Measurements from ENCODE around the gene MCOLN1. TPM values are rescaled to one million over a fixed set of nuclear protein-coding genes. Genes with fewer than 3 reads are reported as not detected.

The MCOLN1 gene
- polyA plus RNA-seq, 4 donors = 17.6 to 21.1 (median 18.8) TPM

DNA sequence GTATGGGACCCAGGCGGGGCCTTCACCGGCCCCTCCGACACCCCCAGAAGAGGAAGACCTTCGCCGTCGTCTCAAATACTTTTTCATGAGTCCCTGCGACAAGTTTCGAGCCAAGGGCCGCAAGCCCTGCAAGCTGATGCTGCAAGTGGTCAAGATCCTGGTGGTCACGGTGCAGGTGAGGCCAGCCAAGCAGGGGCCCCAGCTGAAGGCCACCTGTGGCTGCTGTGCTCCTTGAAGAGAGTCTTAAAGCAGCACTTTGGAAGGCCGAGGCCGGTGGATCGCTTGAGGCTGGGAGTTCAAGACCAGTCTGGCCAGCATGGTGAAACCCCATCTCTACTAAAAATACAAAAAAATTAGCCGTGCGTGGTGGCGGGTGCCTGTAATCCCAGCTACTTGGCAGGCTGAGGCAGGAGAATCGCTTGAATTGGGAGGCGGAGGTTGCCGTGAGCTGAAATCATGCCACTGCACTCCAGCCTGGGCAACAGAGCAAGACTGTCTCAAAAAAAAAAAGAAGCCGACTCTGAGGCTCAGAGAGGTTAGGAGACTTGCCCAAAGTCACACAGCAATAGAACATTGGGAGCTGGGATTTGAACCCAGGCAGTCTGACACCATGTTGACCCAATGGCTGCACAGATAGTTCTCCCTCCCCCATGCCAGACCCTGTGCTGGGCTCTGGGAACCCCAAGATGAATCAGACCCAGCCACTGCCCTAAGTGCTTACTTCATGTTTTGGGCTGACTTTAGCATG, 2.7 kb downstream of the MCOLN1 start:
- no peak overlapping the region for H3K27ac ChIP-seq (ENCODE audit: low read depth in 1 of 3, low read length in 2 of 3)
- FAIRE-seq (no peak), DNase-seq (no peak)
- H3K36me3 ChIP-seq (ENCODE audit: control insufficient read depth in 3 of 3, insufficient read depth in 2 of 3, low read depth in 1 of 3, low read length in 3 of 3) = peaks cover 0 to 60% (median 0%) of the 10 kb centered on the region in 3 donors
- no peaks in the 10 kb centered on the region for H3K9me3 ChIP-seq (ENCODE audit: control insufficient read depth in 2 of 2, insufficient read depth in 1 of 2, low read depth in 1 of 2, low read length in 1 of 2)
- WGBS, 3 donors = 95 to 99% (median 96%) methylated on average over 20 of the region's 20 CpGs
- peaks cover 4 to 16% (median 7%) of the 10 kb centered on the region in 3 donors for H3K4me1 ChIP-seq (ENCODE audit: control insufficient read depth in 3 of 3, insufficient read depth in 2 of 3, low read depth in 1 of 3, low read length in 2 of 3)
- no peak overlapping the region for H3K4me3 ChIP-seq (ENCODE audit: low read depth in 1 of 3, low read length in 3 of 3)
- H3K27me3 ChIP-seq (ENCODE audit: control insufficient read depth in 3 of 3, insufficient read depth in 3 of 3, low read length in 3 of 3) = no peaks in the 10 kb centered on the region

DNA sequence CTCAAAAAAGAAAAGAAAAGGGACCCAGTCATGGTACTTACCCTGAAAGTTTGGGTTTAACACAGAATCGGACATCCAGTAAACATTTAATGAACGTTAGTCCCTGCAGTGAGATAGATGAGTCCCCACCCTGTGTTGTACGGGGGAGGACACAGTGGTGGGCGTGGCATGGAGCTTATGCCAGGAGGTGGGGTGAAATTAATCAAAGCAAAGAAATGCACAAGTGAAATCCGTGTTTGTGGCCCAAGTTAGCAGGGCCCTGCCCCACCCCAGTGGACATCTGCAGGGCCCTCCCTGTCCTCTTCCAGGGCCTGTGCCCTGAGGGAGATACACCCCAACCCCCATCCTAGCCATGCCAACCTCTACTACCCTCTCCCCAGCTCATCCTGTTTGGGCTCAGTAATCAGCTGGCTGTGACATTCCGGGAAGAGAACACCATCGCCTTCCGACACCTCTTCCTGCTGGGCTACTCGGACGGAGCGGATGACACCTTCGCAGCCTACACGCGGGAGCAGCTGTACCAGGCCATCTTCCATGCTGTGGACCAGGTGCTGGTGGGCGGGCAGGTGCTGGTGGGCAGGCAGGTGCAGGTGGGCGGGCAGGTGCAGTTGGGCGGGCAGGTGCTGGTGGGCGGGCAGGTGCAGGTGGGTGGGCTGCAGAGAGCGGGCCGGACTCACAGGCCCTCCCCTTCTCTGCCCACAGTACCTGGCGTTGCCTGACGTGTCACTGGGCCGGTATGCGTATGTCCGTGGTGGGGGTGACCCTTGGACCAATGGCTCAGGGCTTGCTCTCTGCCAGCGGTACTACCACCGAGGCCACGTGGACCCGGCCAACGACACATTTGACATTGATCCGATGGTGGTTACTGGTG, 3.9 kb downstream of the MCOLN1 start:
- H3K9me3 ChIP-seq (ENCODE audit: control insufficient read depth in 2 of 2, insufficient read depth in 1 of 2, low read depth in 1 of 2, low read length in 1 of 2) = no peaks in the 10 kb centered on the region
- no peak overlapping the region for H3K27ac ChIP-seq (ENCODE audit: low read depth in 1 of 3, low read length in 2 of 3)
- WGBS, 3 donors = 82 to 88% (median 85%) methylated on average over 25 to 31 of the region's 31 CpGs
- no peak for FAIRE-seq
- H3K4me3 ChIP-seq (ENCODE audit: low read depth in 1 of 3, low read length in 3 of 3) = no peak overlapping the region
- no peak for DNase-seq
- peaks cover 0 to 59% (median 0%) of the 10 kb centered on the region in 3 donors for H3K36me3 ChIP-seq (ENCODE audit: control insufficient read depth in 3 of 3, insufficient read depth in 2 of 3, low read depth in 1 of 3, low read length in 3 of 3)
- no peaks in the 10 kb centered on the region for H3K27me3 ChIP-seq (ENCODE audit: control insufficient read depth in 3 of 3, insufficient read depth in 3 of 3, low read length in 3 of 3)
- H3K4me1 ChIP-seq (ENCODE audit: control insufficient read depth in 3 of 3, insufficient read depth in 2 of 3, low read depth in 1 of 3, low read length in 2 of 3) = peaks cover 4 to 16% (median 7%) of the 10 kb centered on the region in 3 donors

DNA sequence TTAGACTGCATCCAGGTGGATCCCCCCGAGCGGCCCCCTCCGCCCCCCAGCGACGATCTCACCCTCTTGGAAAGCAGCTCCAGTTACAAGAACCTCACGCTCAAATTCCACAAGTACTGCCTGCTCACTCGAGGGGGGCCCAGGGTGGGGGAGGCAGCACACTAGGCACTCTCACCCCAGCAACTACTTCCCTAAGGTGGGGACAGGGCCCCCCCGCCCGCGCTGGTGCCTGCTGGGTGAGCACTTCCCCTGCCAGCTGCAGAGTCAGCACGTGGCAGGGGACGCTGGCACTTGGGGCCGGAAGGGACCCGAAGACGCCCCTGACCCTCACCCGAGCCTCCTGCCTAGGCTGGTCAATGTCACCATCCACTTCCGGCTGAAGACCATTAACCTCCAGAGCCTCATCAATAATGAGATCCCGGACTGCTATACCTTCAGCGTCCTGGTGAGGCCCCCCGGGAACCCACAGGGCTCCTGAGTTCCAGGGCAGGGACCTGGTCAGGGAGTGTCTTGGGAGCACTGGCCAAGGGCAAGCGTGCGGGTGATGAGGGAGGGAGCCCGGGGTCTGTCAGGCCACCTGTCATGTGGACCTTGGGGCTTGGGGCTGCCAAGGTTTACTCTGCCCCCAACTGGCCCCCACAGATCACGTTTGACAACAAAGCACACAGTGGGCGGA, 5.2 kb downstream of the MCOLN1 start:
- Histone ChIP-seq H3K4me3 (ENCODE audit: low read depth in 1 of 3, low read length in 3 of 3) (no peak overlapping the region), H3K4me1 (ENCODE audit: control insufficient read depth in 3 of 3, insufficient read depth in 2 of 3, low read depth in 1 of 3, low read length in 2 of 3) (peaks cover 4 to 9% (median 5%) of the 10 kb centered on the region in 3 donors), H3K36me3 (ENCODE audit: control insufficient read depth in 3 of 3, insufficient read depth in 2 of 3, low read depth in 1 of 3, low read length in 3 of 3) (peaks cover 0 to 68% (median 0%) of the 10 kb centered on the region in 3 donors), H3K27ac (ENCODE audit: low read depth in 1 of 3, low read length in 2 of 3) (no peak overlapping the region), H3K27me3 (ENCODE audit: control insufficient read depth in 3 of 3, insufficient read depth in 3 of 3, low read length in 3 of 3) (no peaks in the 10 kb centered on the region), H3K9me3 (ENCODE audit: control insufficient read depth in 2 of 2, insufficient read depth in 1 of 2, low read depth in 1 of 2, low read length in 1 of 2) (no peaks in the 10 kb centered on the region)
- 80 to 89% (median 84%) methylated on average over 24 to 25 of the region's 25 CpGs for WGBS, 3 donors
- FAIRE-seq (no peak), DNase-seq (no peak)

DNA sequence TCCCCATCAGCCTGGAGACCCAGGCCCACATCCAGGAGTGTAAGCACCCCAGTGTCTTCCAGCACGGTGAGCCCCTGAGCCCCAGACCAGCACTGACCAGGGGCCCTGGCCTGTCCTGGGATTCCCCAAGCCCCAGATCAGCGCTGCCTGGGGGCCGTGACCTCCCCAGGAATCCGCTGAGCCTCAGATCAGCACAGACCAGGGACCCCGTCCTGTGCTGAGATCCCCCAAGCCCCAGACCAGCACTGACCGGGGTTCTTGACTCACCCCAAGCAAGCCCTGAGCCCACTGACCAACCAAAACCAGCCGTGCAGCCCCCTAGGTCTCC, 5.7 kb downstream of the MCOLN1 start:
- no peak for FAIRE-seq
- no peaks in the 10 kb centered on the region for H3K9me3 ChIP-seq (ENCODE audit: control insufficient read depth in 2 of 2, insufficient read depth in 1 of 2, low read depth in 1 of 2, low read length in 1 of 2)
- DNase-seq = no peak
- peaks cover 3 to 5% (median 3%) of the 10 kb centered on the region in 3 donors for H3K4me1 ChIP-seq (ENCODE audit: control insufficient read depth in 3 of 3, insufficient read depth in 2 of 3, low read depth in 1 of 3, low read length in 2 of 3)
- H3K36me3 ChIP-seq (ENCODE audit: control insufficient read depth in 3 of 3, insufficient read depth in 2 of 3, low read depth in 1 of 3, low read length in 3 of 3) = peaks cover 0 to 72% (median 0%) of the 10 kb centered on the region in 3 donors
- H3K4me3 ChIP-seq (ENCODE audit: low read depth in 1 of 3, low read length in 3 of 3) = no peak overlapping the region
- no peak overlapping the region for H3K27ac ChIP-seq (ENCODE audit: low read depth in 1 of 3, low read length in 2 of 3)
- 92 to 97% (median 92%) methylated on average over 7 of the region's 7 CpGs for WGBS, 3 donors
- H3K27me3 ChIP-seq (ENCODE audit: control insufficient read depth in 3 of 3, insufficient read depth in 3 of 3, low read length in 3 of 3) = no peaks in the 10 kb centered on the region

DNA sequence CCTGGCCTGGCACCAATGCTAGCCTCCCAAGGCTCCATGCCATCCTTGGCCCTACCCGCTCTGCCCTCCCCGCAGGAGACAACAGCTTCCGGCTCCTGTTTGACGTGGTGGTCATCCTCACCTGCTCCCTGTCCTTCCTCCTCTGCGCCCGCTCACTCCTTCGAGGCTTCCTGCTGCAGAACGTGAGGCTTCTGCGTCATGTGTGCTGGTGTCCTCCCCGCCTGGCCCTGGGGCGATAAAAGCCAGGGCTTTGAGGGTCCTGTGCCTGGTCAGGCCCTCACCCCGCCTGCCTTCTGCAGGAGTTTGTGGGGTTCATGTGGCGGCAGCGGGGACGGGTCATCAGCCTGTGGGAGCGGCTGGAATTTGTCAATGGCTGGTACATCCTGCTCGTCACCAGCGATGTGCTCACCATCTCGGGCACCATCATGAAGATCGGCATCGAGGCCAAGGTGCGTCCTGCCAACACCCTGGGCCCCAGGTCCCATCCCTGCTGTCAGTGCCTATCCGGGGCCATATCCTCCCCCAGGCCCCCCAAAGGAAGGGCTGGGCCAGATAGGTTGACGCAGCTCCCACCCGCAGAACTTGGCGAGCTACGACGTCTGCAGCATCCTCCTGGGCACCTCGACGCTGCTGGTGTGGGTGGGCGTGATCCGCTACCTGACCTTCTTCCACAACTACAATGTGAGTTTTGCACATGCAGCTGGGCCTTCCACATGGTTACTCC, 6.3 kb downstream of the MCOLN1 start:
- no peak for DNase-seq
- Histone ChIP-seq H3K9me3 (ENCODE audit: control insufficient read depth in 2 of 2, insufficient read depth in 1 of 2, low read depth in 1 of 2, low read length in 1 of 2) (no peaks in the 10 kb centered on the region), H3K27ac (ENCODE audit: low read depth in 1 of 3, low read length in 2 of 3) (no peak overlapping the region), H3K27me3 (ENCODE audit: control insufficient read depth in 3 of 3, insufficient read depth in 3 of 3, low read length in 3 of 3) (no peaks in the 10 kb centered on the region), H3K4me1 (ENCODE audit: control insufficient read depth in 3 of 3, insufficient read depth in 2 of 3, low read depth in 1 of 3, low read length in 2 of 3) (no peaks in the 10 kb centered on the region), H3K36me3 (ENCODE audit: control insufficient read depth in 3 of 3, insufficient read depth in 2 of 3, low read depth in 1 of 3, low read length in 3 of 3) (peaks cover 0 to 72% (median 0%) of the 10 kb centered on the region in 3 donors), H3K4me3 (ENCODE audit: low read depth in 1 of 3, low read length in 3 of 3) (no peak overlapping the region)
- WGBS, 3 donors = 92 to 96% (median 96%) methylated on average over 29 to 32 of the region's 32 CpGs
- FAIRE-seq = no peak

DNA sequence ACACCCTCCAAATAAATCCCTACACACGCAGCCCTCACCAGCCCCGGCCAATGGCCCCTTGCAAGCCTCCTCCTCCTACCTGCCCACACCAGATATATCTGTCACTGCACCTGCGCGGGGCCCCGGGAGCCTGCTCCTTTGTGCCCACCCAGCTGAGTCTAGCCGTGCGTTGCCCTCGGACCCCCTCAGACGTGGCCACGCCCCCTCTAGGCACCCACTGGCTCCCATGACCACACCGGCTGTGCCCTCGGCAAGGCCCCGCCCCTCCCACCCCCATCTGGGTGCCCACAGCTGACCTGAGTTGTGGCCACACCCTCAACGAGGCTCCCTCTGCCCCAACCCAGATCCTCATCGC, 6.8 kb downstream of the MCOLN1 start:
- peaks cover 0 to 72% (median 0%) of the 10 kb centered on the region in 3 donors for H3K36me3 ChIP-seq (ENCODE audit: control insufficient read depth in 3 of 3, insufficient read depth in 2 of 3, low read depth in 1 of 3, low read length in 3 of 3)
- FAIRE-seq (no peak), DNase-seq (no peak)
- no peaks in the 10 kb centered on the region for H3K4me1 ChIP-seq (ENCODE audit: control insufficient read depth in 3 of 3, insufficient read depth in 2 of 3, low read depth in 1 of 3, low read length in 2 of 3)
- 82 to 86% (median 82%) methylated on average over 14 to 15 of the region's 15 CpGs for WGBS, 3 donors
- H3K4me3 ChIP-seq (ENCODE audit: low read depth in 1 of 3, low read length in 3 of 3) = no peak overlapping the region
- H3K9me3 ChIP-seq (ENCODE audit: control insufficient read depth in 2 of 2, insufficient read depth in 1 of 2, low read depth in 1 of 2, low read length in 1 of 2) = no peaks in the 10 kb centered on the region
- H3K27ac ChIP-seq (ENCODE audit: low read depth in 1 of 3, low read length in 2 of 3) = no peak overlapping the region
- no peaks in the 10 kb centered on the region for H3K27me3 ChIP-seq (ENCODE audit: control insufficient read depth in 3 of 3, insufficient read depth in 3 of 3, low read length in 3 of 3)

DNA sequence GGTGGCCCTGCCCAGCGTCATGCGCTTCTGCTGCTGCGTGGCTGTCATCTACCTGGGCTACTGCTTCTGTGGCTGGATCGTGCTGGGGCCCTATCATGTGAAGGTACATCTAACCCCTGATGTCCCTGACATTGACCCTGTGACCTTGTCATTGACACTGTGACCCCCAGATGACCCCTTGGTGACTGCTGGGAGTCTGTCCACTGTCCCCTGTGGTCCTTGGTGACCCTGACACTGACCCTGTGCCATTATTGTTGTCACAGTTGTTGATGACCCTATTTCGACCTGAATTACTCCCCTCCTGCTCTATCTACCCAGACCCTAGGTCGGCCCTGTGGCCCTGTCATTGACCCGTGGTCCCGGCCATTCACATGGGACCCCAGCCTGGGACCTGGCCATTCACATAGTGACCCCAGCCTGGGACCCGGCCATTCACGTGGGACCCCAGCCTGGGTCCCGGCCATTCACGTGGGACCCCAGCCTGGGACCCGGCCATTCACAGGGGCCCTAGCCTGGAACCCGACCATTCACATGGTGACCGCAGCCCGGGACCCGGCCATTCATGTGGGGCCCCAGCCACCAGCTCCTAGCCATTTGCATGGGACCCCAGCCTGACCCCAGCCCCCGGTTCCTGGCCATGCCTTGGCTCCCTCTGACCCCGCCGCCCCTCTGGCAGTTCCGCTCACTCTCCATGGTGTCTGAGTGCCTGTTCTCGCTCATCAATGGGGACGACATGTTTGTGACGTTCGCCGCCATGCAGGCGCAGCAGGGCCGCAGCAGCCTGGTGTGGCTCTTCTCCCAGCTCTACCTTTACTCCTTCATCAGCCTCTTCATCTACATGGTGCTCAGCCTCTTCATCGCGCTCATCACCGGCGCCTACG, 7.4 kb downstream of the MCOLN1 start:
- Histone ChIP-seq H3K36me3 (ENCODE audit: control insufficient read depth in 3 of 3, insufficient read depth in 2 of 3, low read depth in 1 of 3, low read length in 3 of 3) (peaks cover 0 to 68% (median 0%) of the 10 kb centered on the region in 3 donors), H3K4me1 (ENCODE audit: control insufficient read depth in 3 of 3, insufficient read depth in 2 of 3, low read depth in 1 of 3, low read length in 2 of 3) (no peaks in the 10 kb centered on the region), H3K27ac (ENCODE audit: low read depth in 1 of 3, low read length in 2 of 3) (no peak overlapping the region), H3K4me3 (ENCODE audit: low read depth in 1 of 3, low read length in 3 of 3) (no peak overlapping the region), H3K9me3 (ENCODE audit: control insufficient read depth in 2 of 2, insufficient read depth in 1 of 2, low read depth in 1 of 2, low read length in 1 of 2) (no peaks in the 10 kb centered on the region), H3K27me3 (ENCODE audit: control insufficient read depth in 3 of 3, insufficient read depth in 3 of 3, low read length in 3 of 3) (no peaks in the 10 kb centered on the region)
- 94 to 96% (median 95%) methylated on average over 33 of the region's 33 CpGs for WGBS, 3 donors
- DNase-seq (no peak), FAIRE-seq (no peak)
